ENCODE data around the gene FIZ1.

FIZ1 gene

GRCh38 chr19:55618426-55618825, 19.1 kb upstream of the FIZ1 start:
- H3K4me3 ChIP-seq (ENCODE audit: low read depth, low read length): no peak overlapping the region
- no peak for TF ChIP-seq SP2 (tag by site-specific recombination; IDR thresholded peaks at IDR 0.05)
- 0 out of 2 replicates have a peak, but pooled peaks have one; percentile 51 for TF ChIP-seq ZNF362 (tag by site-specific recombination; IDR thresholded peaks at IDR 0.05)
- H3K4me1 ChIP-seq (ENCODE audit: control insufficient read depth, insufficient read depth, low read length): no peaks in the 10 kb centered on the region; the same call in 1 of the 2 replicates
- no peak overlapping the region for H3K27ac ChIP-seq (ENCODE audit: extremely low read depth, low read depth, low read length)
- ChIA-PET POLR2A (interaction anchor here (0.6 to 9.1 kb wide), 9 partner anchors 13 to 529 kb away, joined by 3 to 75 read pairs (median 4); partner anchors contain the start of genes FIZ1, ZNF579 and ZNF865), CTCF (interaction anchor here (0.6 to 4.6 kb wide), 8 partner anchors 9 to 488 kb away, joined by 3 to 29 read pairs (median 5); partner anchors contain the start of gene ZNF865)
- peaks cover 5 to 28% of the 10 kb centered on the region in 2 experiments; a peak in 2 of 3 replicates for H3K36me3 ChIP-seq (ENCODE audit: control insufficient read depth in 2 of 2, insufficient read depth in 1 of 2, low read length in 2 of 2)
- H3K9me3 ChIP-seq (ENCODE audit: control insufficient read depth, insufficient read depth, low read depth, low read length): no peaks in the 10 kb centered on the region

DNA sequence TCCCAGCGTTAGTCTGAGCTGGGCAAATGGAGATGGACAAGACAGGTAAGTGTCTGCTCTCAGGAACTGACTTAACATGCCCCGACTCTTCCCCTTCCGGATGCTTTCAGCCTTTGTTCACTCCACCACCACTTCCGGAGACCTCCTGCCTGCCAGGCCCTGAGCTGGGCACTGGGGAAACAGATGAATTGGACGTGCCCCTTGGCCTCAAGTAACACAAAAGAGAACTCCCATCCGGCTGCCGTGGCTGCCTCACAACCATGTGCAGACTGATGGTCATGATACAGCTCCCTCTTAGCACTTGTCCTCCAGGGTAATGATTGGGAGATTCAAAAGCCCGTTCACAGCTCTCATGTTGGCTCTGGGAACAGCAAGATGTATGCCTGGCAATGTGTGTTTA, 18.1 kb upstream of the FIZ1 start:
- peaks cover 5 to 28% of the 10 kb centered on the region in 2 experiments; a peak in 2 of 3 replicates for H3K36me3 ChIP-seq (ENCODE audit: control insufficient read depth in 2 of 2, insufficient read depth in 1 of 2, low read length in 2 of 2)
- ChIA-PET POLR2A (interaction anchor here (0.9 to 9.1 kb wide), 3 partner anchors 12 to 18 kb away, joined by 3 to 75 read pairs (median 4); partner anchors contain the start of gene ZNF865), CTCF (interaction anchor here (4.3 to 4.6 kb wide), 2 partner anchors 11 to 15 kb away, joined by 23 to 29 read pairs; partner anchors contain the start of gene ZNF865)
- H3K9me3 ChIP-seq (ENCODE audit: control insufficient read depth, insufficient read depth, low read depth, low read length): no peaks in the 10 kb centered on the region
- TF ChIP-seq GLIS1 (tag by site-specific recombination; IDR thresholded peaks at IDR 0.05): no peak
- TF ChIP-seq KLF9 (tag by site-specific recombination; IDR thresholded peaks at IDR 0.05; ENCODE audit: low read depth): no peak
- TF ChIP-seq OVOL3 (tag by site-specific recombination; IDR thresholded peaks at IDR 0.05): no peak
- no peak for TF ChIP-seq GLIS2 (tag by site-specific recombination; IDR thresholded peaks at IDR 0.05)
- no peak for TF ChIP-seq ZFHX2 (tag by site-specific recombination; conservative IDR thresholded peaks at IDR 0.05)
- TF ChIP-seq ZFP69B (tag by site-specific recombination; IDR thresholded peaks at IDR 0.05): no peak
- no peaks in the 10 kb centered on the region for H3K4me1 ChIP-seq (ENCODE audit: control insufficient read depth, insufficient read depth, low read length)
- H3K4me3 ChIP-seq (ENCODE audit: low read depth, low read length): no peak overlapping the region
- H3K27ac ChIP-seq (ENCODE audit: extremely low read depth, low read depth, low read length): no peak overlapping the region

DNA sequence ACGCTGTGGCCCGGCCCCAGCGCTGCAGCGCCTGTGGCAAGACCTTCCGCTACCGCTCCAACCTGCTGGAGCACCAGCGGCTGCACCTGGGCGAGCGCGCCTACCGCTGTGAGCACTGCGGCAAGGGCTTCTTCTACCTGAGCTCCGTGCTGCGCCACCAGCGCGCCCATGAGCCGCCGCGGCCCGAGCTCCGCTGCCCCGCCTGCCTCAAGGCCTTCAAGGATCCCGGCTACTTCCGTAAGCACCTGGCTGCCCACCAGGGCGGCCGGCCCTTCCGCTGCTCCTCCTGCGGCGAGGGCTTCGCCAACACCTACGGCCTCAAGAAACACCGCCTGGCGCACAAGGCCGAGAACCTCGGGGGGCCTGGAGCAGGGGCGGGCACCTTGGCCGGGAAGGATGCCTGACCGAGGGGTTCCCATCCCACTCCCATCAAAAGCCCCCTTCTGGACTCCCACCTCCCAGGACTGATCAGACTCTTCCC, 17.1 kb upstream of the FIZ1 start:
- no peak overlapping the region for H3K4me3 ChIP-seq (ENCODE audit: low read depth, low read length)
- ChIA-PET CTCF (no interaction called here), POLR2A (no interaction called here)
- H3K27ac ChIP-seq (ENCODE audit: extremely low read depth, low read depth, low read length): no peak overlapping the region
- no peaks in the 10 kb centered on the region for H3K9me3 ChIP-seq (ENCODE audit: control insufficient read depth, insufficient read depth, low read depth, low read length)
- peaks cover 5 to 32% of the 10 kb centered on the region in 2 experiments; a peak in 2 of 3 replicates for H3K36me3 ChIP-seq (ENCODE audit: control insufficient read depth in 2 of 2, insufficient read depth in 1 of 2, low read length in 2 of 2)
- TF ChIP-seq ZNF473 (tag by site-specific recombination; IDR thresholded peaks at IDR 0.05) (no peak), PBX3 (CRISPR knock-in tag; IDR thresholded peaks at IDR 0.05) (0 out of 2 replicates have a peak, but pooled peaks have one; percentile 43), GLI2 (tag by site-specific recombination; IDR thresholded peaks at IDR 0.05; ENCODE audit: borderline replicate concordance, low read depth) (no peak)
- H3K4me1 ChIP-seq (ENCODE audit: control insufficient read depth, insufficient read depth, low read length): no peaks in the 10 kb centered on the region

- Histone ChIP-seq H3K9me3 (ENCODE audit: control insufficient read depth, insufficient read depth, low read depth, low read length) (no peaks in the 10 kb centered on the region), H3K4me3 (ENCODE audit: low read depth, low read length) (no peak overlapping the region), H3K27ac (ENCODE audit: extremely low read depth, low read depth, low read length) (no peak overlapping the region), H3K36me3 (ENCODE audit: control insufficient read depth in 2 of 2, insufficient read depth in 1 of 2, low read length in 2 of 2) (peaks cover 5 to 32% of the 10 kb centered on the region in 2 experiments; a peak in 2 of 3 replicates), H3K4me1 (ENCODE audit: control insufficient read depth, insufficient read depth, low read length) (no peaks in the 10 kb centered on the region)
- ChIA-PET POLR2A (no interaction called here), CTCF (no interaction called here)
- TF ChIP-seq KLF9 (tag by site-specific recombination; IDR thresholded peaks at IDR 0.05; ENCODE audit: low read depth): no peak
- TF ChIP-seq MYNN (tag by site-specific recombination; IDR thresholded peaks at IDR 0.05; ENCODE audit: borderline replicate concordance): no peak
- no peak for TF ChIP-seq ZNF394 (tag by site-specific recombination; IDR thresholded peaks at IDR 0.05; ENCODE audit: borderline replicate concordance)
- TF ChIP-seq ZNF248 (tag by site-specific recombination; IDR thresholded peaks at IDR 0.05): no peak
- no peak for TF ChIP-seq ZNF664 (tag by site-specific recombination; IDR thresholded peaks at IDR 0.05)
- TF ChIP-seq MZF1 (tag by site-specific recombination; IDR thresholded peaks at IDR 0.05; ENCODE audit: borderline replicate concordance): no peak
- TF ChIP-seq ZNF610 (tag by site-specific recombination; IDR thresholded peaks at IDR 0.05; ENCODE audit: borderline replicate concordance): no peak
- no peak for TF ChIP-seq TRIM28 (IDR thresholded peaks at IDR 0.05; ENCODE audit: borderline replicate concordance, low read length)
- TF ChIP-seq, protein P1, sequence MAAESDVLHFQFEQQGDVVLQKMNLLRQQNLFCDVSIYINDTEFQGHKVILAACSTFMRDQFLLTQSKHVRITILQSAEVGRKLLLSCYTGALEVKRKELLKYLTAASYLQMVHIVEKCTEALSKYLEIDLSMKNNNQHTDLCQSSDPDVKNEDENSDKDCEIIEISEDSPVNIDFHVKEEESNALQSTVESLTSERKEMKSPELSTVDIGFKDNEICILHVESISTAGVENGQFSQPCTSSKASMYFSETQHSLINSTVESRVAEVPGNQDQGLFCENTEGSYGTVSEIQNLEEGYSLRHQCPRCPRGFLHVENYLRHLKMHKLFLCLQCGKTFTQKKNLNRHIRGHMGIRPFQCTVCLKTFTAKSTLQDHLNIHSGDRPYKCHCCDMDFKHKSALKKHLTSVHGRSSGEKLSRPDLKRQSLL (tag by site-specific recombination; IDR thresholded peaks at IDR 0.05): no peak
- TF ChIP-seq ZBTB10 (tag by site-specific recombination; IDR thresholded peaks at IDR 0.05): no peak
Measured at GRCh38 chr19:55615543-55616394, 16.5 kb upstream of the FIZ1 start.

Data from HEK293 (cell line).